ENCODE results near the gene CKAP2L. TPM values are rescaled to one million over a fixed set of nuclear protein-coding genes. Genes with fewer than 3 reads are reported as not detected.

The CKAP2L gene
- total and polyA plus RNA-seq, 9 of the 15 experiments (the other 6 are each of a cell fraction or from before 2014, with no cell fraction given): 10.4 to 21.9 (median 14.2) TPM

DNA sequence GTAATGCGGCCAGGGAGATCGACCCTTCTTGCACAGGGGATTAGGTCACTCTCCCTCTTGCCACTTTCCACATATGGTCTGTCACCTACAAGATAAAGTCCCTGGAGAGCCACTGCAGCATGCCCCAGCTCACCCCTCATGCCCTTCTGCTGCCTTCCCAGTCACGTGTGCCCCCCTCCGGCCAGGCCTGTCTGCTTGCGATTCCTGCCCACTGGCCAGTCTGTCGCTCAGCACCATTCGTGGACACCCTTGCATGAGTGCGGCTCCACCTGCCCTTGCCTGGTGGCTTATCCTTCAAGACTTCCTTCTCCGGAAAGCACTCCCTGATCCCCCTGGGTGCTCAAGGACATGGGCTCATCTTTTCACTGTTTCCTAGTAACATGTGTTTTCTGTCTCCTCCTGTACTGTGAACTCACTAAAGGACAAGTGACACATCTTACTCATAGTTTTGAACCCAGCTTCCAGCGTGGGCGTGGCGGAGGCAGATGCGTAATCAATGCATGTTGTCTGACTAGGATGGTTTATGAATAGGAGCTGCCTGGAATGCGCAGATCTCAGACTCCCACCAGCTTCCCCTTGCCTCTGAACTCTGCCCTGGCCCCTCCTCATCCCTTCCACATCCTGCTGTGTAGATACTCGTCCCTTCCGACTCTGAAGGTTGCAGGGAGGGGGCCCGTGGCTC is 51.4 kb downstream of the CKAP2L start (continued):
- TF ChIP-seq DACH1 (IDR thresholded peaks at IDR 0.05; ENCODE audit: partially characterized antibody): no peak
- TF ChIP-seq KLF10 (CRISPR knock-in tag; IDR thresholded peaks at IDR 0.05): no peak
- no peak for TF ChIP-seq HEY1 (CRISPR knock-in tag; IDR thresholded peaks at IDR 0.05; ENCODE audit: borderline replicate concordance)
- no peak for TF ChIP-seq SRSF9 (IDR thresholded peaks at IDR 0.05; ENCODE audit: borderline replicate concordance, low read depth, low read length)
- peak; percentile 46; the same call in 1 of the 2 replicates for TF ChIP-seq RFX1 (IDR thresholded peaks at IDR 0.05)
- peak; percentile 44; the same call in 1 of the 2 replicates for TF ChIP-seq L3MBTL2 (IDR thresholded peaks at IDR 0.05)
- TF ChIP-seq GTF2A2 (tag; IDR thresholded peaks at IDR 0.05): no peak
- TF ChIP-seq FOSL1 (tag; conservative IDR thresholded peaks at IDR 0.05): peak; percentile 70
- TF ChIP-seq ATF1 (CRISPR knock-in tag; IDR thresholded peaks at IDR 0.05): no peak
- no peak for TF ChIP-seq ATF1 (tag; IDR thresholded peaks at IDR 0.05)
- no peak for TF ChIP-seq SFPQ (IDR thresholded peaks at IDR 0.05; ENCODE audit: low read depth, low read length)
- 0 out of 2 replicates have a peak, but pooled peaks have one; percentile 6 for TF ChIP-seq EP300 (IDR thresholded peaks at IDR 0.05; ENCODE audit: low read length)
- TF ChIP-seq CBX5 (IDR thresholded peaks at IDR 0.05; ENCODE audit: borderline replicate concordance, low read depth): no peak
- TF ChIP-seq HMGXB4 (CRISPR knock-in tag; IDR thresholded peaks at IDR 0.05): no peak
- TF ChIP-seq, protein P1, sequence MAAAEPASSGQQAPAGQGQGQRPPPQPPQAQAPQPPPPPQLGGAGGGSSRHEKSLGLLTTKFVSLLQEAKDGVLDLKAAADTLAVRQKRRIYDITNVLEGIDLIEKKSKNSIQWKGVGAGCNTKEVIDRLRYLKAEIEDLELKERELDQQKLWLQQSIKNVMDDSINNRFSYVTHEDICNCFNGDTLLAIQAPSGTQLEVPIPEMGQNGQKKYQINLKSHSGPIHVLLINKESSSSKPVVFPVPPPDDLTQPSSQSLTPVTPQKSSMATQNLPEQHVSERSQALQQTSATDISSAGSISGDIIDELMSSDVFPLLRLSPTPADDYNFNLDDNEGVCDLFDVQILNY (CRISPR knock-in tag; IDR thresholded peaks at IDR 0.05): no peak
- TF ChIP-seq RFX5 (IDR thresholded peaks at IDR 0.05; ENCODE audit: low read depth, low read length): no peak
- no peak for TF ChIP-seq HDAC6 (IDR thresholded peaks at IDR 0.05; ENCODE audit: low read depth, low read length)
- TF ChIP-seq KLF6 (CRISPR knock-in tag; IDR thresholded peaks at IDR 0.05; ENCODE audit: borderline replicate concordance): no peak
- TF ChIP-seq SMARCA4 (IDR thresholded peaks at IDR 0.05): peak; percentile 51
- TF ChIP-seq FOXA3 (CRISPR knock-in tag; conservative IDR thresholded peaks at IDR 0.05 in 1 of 2, IDR thresholded peaks at IDR 0.05 in 1 of 2): 0 out of 4 replicates have a peak, but pooled peaks of 1 of the 2 experiments have one; percentile 27
- no peak for TF ChIP-seq CCNT2 (IDR thresholded peaks at IDR 0.05; ENCODE audit: borderline replicate concordance, extremely low read depth, insufficient read length, low read depth, low read length)
- no peak for TF ChIP-seq CHD4 (IDR thresholded peaks at IDR 0.05; ENCODE audit: insufficient read depth, insufficient replicate concordance, low read depth, low read length, poor library complexity, severe bottlenecking)
- no peak for TF ChIP-seq MYBL2 (IDR thresholded peaks at IDR 0.05; ENCODE audit: low read depth)
- TF ChIP-seq MYBL2 (CRISPR knock-in tag; IDR thresholded peaks at IDR 0.05; ENCODE audit: borderline replicate concordance): no peak
- TF ChIP-seq ZNF431 (CRISPR knock-in tag; IDR thresholded peaks at IDR 0.05): no peak
- no peak for TF ChIP-seq ZNF717 (CRISPR knock-in tag; IDR thresholded peaks at IDR 0.05)
